Measurements from ENCODE around the gene HOXA3.

Gene HOXA3

GRCh38 chr7:27194686-27195379 lies 42.5 kb upstream of the HOXA3 start:
- Histone ChIP-seq H3K4me3 (ENCODE audit: low read depth, low read length) (no peak overlapping the region), H3K36me3 (ENCODE audit: insufficient read depth, low read length) (no peaks in the 10 kb centered on the region), H2AFZ (ENCODE audit: low read length, unreplicated experiment) (no peak overlapping the region), H3K79me2 (ENCODE audit: control insufficient read depth, insufficient read depth, low read length, unreplicated experiment) (no peaks in the 10 kb centered on the region), H3K27ac (ENCODE audit: low read depth, low read length) (no peak overlapping the region), H3K4me1 (ENCODE audit: control insufficient read depth, insufficient read depth, low read length, unreplicated experiment) (no peaks in the 10 kb centered on the region), H3K27me3 (ENCODE audit: insufficient read depth, low read length) (peaks cover 95% of the 10 kb centered on the region)

GRCh38 chr7:27194002-27194352 lies 41.6 kb upstream of the HOXA3 start:
- H3K4me1 ChIP-seq (ENCODE audit: control insufficient read depth, insufficient read depth, low read length, unreplicated experiment), result no peaks in the 10 kb centered on the region
- H3K4me3 ChIP-seq (ENCODE audit: low read depth, low read length), result no peak overlapping the region
- no peaks in the 10 kb centered on the region for H3K36me3 ChIP-seq (ENCODE audit: insufficient read depth, low read length)
- no peaks in the 10 kb centered on the region for H3K79me2 ChIP-seq (ENCODE audit: control insufficient read depth, insufficient read depth, low read length, unreplicated experiment)
- no peak overlapping the region for H3K27ac ChIP-seq (ENCODE audit: low read depth, low read length)
- H3K27me3 ChIP-seq (ENCODE audit: insufficient read depth, low read length), result peaks cover 98% of the 10 kb centered on the region
- no peak overlapping the region for H2AFZ ChIP-seq (ENCODE audit: low read length, unreplicated experiment)

GRCh38 chr7:27193335-27194001 lies 41.1 kb upstream of the HOXA3 start:
- H3K27ac ChIP-seq (ENCODE audit: low read depth, low read length), result no peak overlapping the region
- H3K4me3 ChIP-seq (ENCODE audit: low read depth, low read length), result peak overlapping the region; percentile 69
- H3K79me2 ChIP-seq (ENCODE audit: control insufficient read depth, insufficient read depth, low read length, unreplicated experiment), result no peaks in the 10 kb centered on the region
- H2AFZ ChIP-seq (ENCODE audit: low read length, unreplicated experiment), result peak overlapping the region; percentile 32
- peaks cover 98% of the 10 kb centered on the region for H3K27me3 ChIP-seq (ENCODE audit: insufficient read depth, low read length)
- H3K4me1 ChIP-seq (ENCODE audit: control insufficient read depth, insufficient read depth, low read length, unreplicated experiment), result no peaks in the 10 kb centered on the region
- no peaks in the 10 kb centered on the region for H3K36me3 ChIP-seq (ENCODE audit: insufficient read depth, low read length)

- Histone ChIP-seq H3K36me3 (ENCODE audit: insufficient read depth, low read length) (no peaks in the 10 kb centered on the region), H3K79me2 (ENCODE audit: control insufficient read depth, insufficient read depth, low read length, unreplicated experiment) (no peaks in the 10 kb centered on the region), H3K4me3 (ENCODE audit: low read depth, low read length) (peak overlapping the region; percentile 69), H2AFZ (ENCODE audit: low read length, unreplicated experiment) (peak overlapping the region; percentile 32), H3K27ac (ENCODE audit: low read depth, low read length) (no peak overlapping the region), H3K4me1 (ENCODE audit: control insufficient read depth, insufficient read depth, low read length, unreplicated experiment) (no peaks in the 10 kb centered on the region), H3K27me3 (ENCODE audit: insufficient read depth, low read length) (peaks cover 98% of the 10 kb centered on the region)
These were observed 40.4 kb upstream of the HOXA3 start for GRCh38 chr7:27192546-27193334.

- peaks cover 98% of the 10 kb centered on the region for H3K27me3 ChIP-seq (ENCODE audit: insufficient read depth, low read length)
These were observed 39.6 kb upstream of the HOXA3 start for GRCh38 chr7:27191833-27192545.

GRCh38 chr7:27191161-27191731 lies 38.9 kb upstream of the HOXA3 start:
- no peaks in the 10 kb centered on the region for H3K79me2 ChIP-seq (ENCODE audit: control insufficient read depth, insufficient read depth, low read length, unreplicated experiment)
- H3K27me3 ChIP-seq (ENCODE audit: insufficient read depth, low read length), result peaks cover 98% of the 10 kb centered on the region
- H3K27ac ChIP-seq (ENCODE audit: low read depth, low read length), result no peak overlapping the region
- no peak overlapping the region for H3K4me3 ChIP-seq (ENCODE audit: low read depth, low read length)
- H3K4me1 ChIP-seq (ENCODE audit: control insufficient read depth, insufficient read depth, low read length, unreplicated experiment), result no peaks in the 10 kb centered on the region
- no peak overlapping the region for H2AFZ ChIP-seq (ENCODE audit: low read length, unreplicated experiment)
- H3K36me3 ChIP-seq (ENCODE audit: insufficient read depth, low read length), result no peaks in the 10 kb centered on the region

More at GRCh38 chr7:27191833-27192545, 39.6 kb upstream of the HOXA3 start:
- Histone ChIP-seq H3K27ac (ENCODE audit: low read depth, low read length) (no peak overlapping the region), H3K79me2 (ENCODE audit: control insufficient read depth, insufficient read depth, low read length, unreplicated experiment) (no peaks in the 10 kb centered on the region), H2AFZ (ENCODE audit: low read length, unreplicated experiment) (no peak overlapping the region), H3K36me3 (ENCODE audit: insufficient read depth, low read length) (no peaks in the 10 kb centered on the region), H3K4me1 (ENCODE audit: control insufficient read depth, insufficient read depth, low read length, unreplicated experiment) (no peaks in the 10 kb centered on the region), H3K4me3 (ENCODE audit: low read depth, low read length) (peak overlapping the region; percentile 69)

- Histone ChIP-seq H3K4me3 (ENCODE audit: low read depth, low read length) (no peak overlapping the region), H3K4me1 (ENCODE audit: control insufficient read depth, insufficient read depth, low read length, unreplicated experiment) (no peaks in the 10 kb centered on the region), H3K36me3 (ENCODE audit: insufficient read depth, low read length) (no peaks in the 10 kb centered on the region), H3K27me3 (ENCODE audit: insufficient read depth, low read length) (peaks cover 100% of the 10 kb centered on the region), H3K79me2 (ENCODE audit: control insufficient read depth, insufficient read depth, low read length, unreplicated experiment) (no peaks in the 10 kb centered on the region), H3K27ac (ENCODE audit: low read depth, low read length) (no peak overlapping the region), H2AFZ (ENCODE audit: low read length, unreplicated experiment) (no peak overlapping the region)
These were observed 37.8 kb upstream of the HOXA3 start for GRCh38 chr7:27189997-27190748.

GRCh38 chr7:27189295-27189996 lies 37.1 kb upstream of the HOXA3 start:
- H3K27me3 ChIP-seq (ENCODE audit: insufficient read depth, low read length), result peaks cover 100% of the 10 kb centered on the region
- no peaks in the 10 kb centered on the region for H3K36me3 ChIP-seq (ENCODE audit: insufficient read depth, low read length)
- H3K79me2 ChIP-seq (ENCODE audit: control insufficient read depth, insufficient read depth, low read length, unreplicated experiment), result no peaks in the 10 kb centered on the region
- H3K27ac ChIP-seq (ENCODE audit: low read depth, low read length), result no peak overlapping the region
- no peak overlapping the region for H3K4me3 ChIP-seq (ENCODE audit: low read depth, low read length)
- H3K4me1 ChIP-seq (ENCODE audit: control insufficient read depth, insufficient read depth, low read length, unreplicated experiment), result no peaks in the 10 kb centered on the region
- H2AFZ ChIP-seq (ENCODE audit: low read length, unreplicated experiment), result no peak overlapping the region

GRCh38 chr7:27188386-27189294 lies 36.3 kb upstream of the HOXA3 start:
- Histone ChIP-seq H3K4me1 (ENCODE audit: control insufficient read depth, insufficient read depth, low read length, unreplicated experiment) (no peaks in the 10 kb centered on the region), H2AFZ (ENCODE audit: low read length, unreplicated experiment) (no peak overlapping the region), H3K36me3 (ENCODE audit: insufficient read depth, low read length) (no peaks in the 10 kb centered on the region), H3K27me3 (ENCODE audit: insufficient read depth, low read length) (peaks cover 98% of the 10 kb centered on the region), H3K4me3 (ENCODE audit: low read depth, low read length) (no peak overlapping the region), H3K27ac (ENCODE audit: low read depth, low read length) (no peak overlapping the region), H3K79me2 (ENCODE audit: control insufficient read depth, insufficient read depth, low read length, unreplicated experiment) (no peaks in the 10 kb centered on the region)

Measured in ACC112 (cell line).